ENCODE results near the gene CNOT6. TPM values are rescaled to one million over a fixed set of nuclear protein-coding genes. Genes with fewer than 3 reads are reported as not detected.

CNOT6 gene
- total RNA-seq, 1 experiment from 2014 or later: 32.8 TPM

- Histone ChIP-seq H3K27me3 (ENCODE audit: control insufficient read depth, insufficient read depth, low read length) (no peaks in the 10 kb centered on the region), H3K4me3 (ENCODE audit: low read depth in 2 of 2, low read length in 2 of 2) (no peak overlapping the region), H3K36me3 (ENCODE audit: control insufficient read depth, insufficient read depth, low read length) (no peaks in the 10 kb centered on the region), H3K4me1 (ENCODE audit: control insufficient read depth, insufficient read depth, low read length) (no peaks in the 10 kb centered on the region), H3K27ac (ENCODE audit: low read length) (no peak overlapping the region), H3K9me3 (ENCODE audit: control insufficient read depth, insufficient read depth, low read depth, low read length) (no peaks in the 10 kb centered on the region)
- BruUV-seq (replicated peaks): no TSS peak
- intact Hi-C loops (cut with micrococcal nuclease; ENCODE audit: unreplicated experiment) (no loop called here), in situ Hi-C loops (cut with HindIII; ENCODE audit: low pct_unique_long_range_greater_than_20kb, low sequenced_read_pairs) (no loop called here)
- ChIA-PET POLR2A (no interaction called here), CTCF (no interaction called here)
- TF ChIP-seq SIN3A (IDR thresholded peaks at IDR 0.05; ENCODE audit: borderline replicate concordance, insufficient read depth, low read depth, low read length) (no peak), TCF7L2 (IDR thresholded peaks at IDR 0.05; ENCODE audit: low read depth, low read length) (no peak), POLR2AphosphoS5 (IDR thresholded peaks at IDR 0.05; ENCODE audit: low read depth, low read length) (no peak), REST (IDR thresholded peaks at IDR 0.05; ENCODE audit: insufficient read depth in 1 of 2, low read depth in 2 of 2, low read length in 1 of 2) (no peak)
- TF ChIP-seq, protein P1, sequence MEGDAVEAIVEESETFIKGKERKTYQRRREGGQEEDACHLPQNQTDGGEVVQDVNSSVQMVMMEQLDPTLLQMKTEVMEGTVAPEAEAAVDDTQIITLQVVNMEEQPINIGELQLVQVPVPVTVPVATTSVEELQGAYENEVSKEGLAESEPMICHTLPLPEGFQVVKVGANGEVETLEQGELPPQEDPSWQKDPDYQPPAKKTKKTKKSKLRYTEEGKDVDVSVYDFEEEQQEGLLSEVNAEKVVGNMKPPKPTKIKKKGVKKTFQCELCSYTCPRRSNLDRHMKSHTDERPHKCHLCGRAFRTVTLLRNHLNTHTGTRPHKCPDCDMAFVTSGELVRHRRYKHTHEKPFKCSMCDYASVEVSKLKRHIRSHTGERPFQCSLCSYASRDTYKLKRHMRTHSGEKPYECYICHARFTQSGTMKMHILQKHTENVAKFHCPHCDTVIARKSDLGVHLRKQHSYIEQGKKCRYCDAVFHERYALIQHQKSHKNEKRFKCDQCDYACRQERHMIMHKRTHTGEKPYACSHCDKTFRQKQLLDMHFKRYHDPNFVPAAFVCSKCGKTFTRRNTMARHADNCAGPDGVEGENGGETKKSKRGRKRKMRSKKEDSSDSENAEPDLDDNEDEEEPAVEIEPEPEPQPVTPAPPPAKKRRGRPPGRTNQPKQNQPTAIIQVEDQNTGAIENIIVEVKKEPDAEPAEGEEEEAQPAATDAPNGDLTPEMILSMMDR (IDR thresholded peaks at IDR 0.05): no peak
- no peak for DNase-seq (ENCODE audit: low read depth, low spot score)
- ATAC-seq: no peak
Observed at GRCh38 chr5:180467989-180468731, 26.0 kb upstream of the CNOT6 start.

DNA sequence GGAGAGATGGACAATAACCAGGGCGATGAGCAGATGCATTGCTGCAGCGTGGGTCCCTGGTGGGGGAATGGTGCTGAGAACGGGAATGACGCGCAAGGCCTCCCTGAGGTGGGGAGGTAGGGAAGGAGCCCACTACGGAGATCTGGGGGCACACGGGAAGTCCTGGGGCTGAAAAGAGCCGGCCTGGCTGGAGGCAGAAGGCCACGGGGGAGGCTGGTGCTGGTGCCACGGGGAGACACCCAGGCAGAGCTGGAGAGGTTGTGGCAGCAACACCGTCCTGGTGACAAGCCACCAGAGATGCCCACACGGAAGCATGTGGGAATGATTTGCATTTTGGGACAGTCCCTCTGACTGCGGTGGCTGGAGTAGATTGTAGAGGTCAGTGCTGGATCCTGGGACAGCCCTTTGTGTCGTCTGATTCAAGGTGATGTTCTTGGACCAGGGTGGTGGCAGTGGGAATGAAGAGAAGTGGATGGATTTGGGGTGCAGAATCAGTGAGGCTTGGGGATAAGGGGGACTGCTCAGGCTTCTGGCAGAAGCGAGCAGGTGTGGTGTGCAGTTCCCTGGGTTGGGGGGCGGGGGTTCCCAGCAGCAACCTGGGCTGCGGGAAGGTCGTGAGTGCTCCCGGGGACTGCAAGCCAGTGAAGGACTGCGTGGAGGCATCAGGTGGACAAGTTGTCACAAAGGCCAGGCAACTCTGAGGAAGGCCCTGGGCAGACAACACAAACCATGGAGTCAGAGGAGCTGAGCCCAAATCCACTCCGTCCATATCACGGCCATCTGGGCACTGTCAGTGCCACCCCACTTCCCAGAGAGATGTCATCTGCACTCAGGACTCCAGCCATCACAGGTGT, 25.2 kb upstream of the CNOT6 start:
- intact Hi-C loops (cut with micrococcal nuclease; ENCODE audit: unreplicated experiment): no loop called here
- H3K4me3 ChIP-seq (ENCODE audit: low read depth in 2 of 2, low read length in 2 of 2): no peak overlapping the region
- in situ Hi-C loops (cut with HindIII; ENCODE audit: low pct_unique_long_range_greater_than_20kb, low sequenced_read_pairs): no loop called here
- no peaks in the 10 kb centered on the region for H3K36me3 ChIP-seq (ENCODE audit: control insufficient read depth, insufficient read depth, low read length)
- DNase-seq (ENCODE audit: low read depth, low spot score) (no peak), ATAC-seq (no peak)
- ChIA-PET POLR2A (no interaction called here), CTCF (interaction anchor here (0.5 kb wide), 1 partner anchor 15 kb away, joined by 4 read pairs; no protein-coding TSS in a partner anchor)
- H3K9me3 ChIP-seq (ENCODE audit: control insufficient read depth, insufficient read depth, low read depth, low read length): no peaks in the 10 kb centered on the region
- TF ChIP-seq TCF7L2 (IDR thresholded peaks at IDR 0.05; ENCODE audit: low read depth, low read length) (no peak), SIN3A (IDR thresholded peaks at IDR 0.05; ENCODE audit: borderline replicate concordance, insufficient read depth, low read depth, low read length) (no peak), POLR2AphosphoS5 (IDR thresholded peaks at IDR 0.05; ENCODE audit: low read depth, low read length) (no peak), REST (IDR thresholded peaks at IDR 0.05; ENCODE audit: insufficient read depth in 1 of 2, low read depth in 2 of 2, low read length in 1 of 2) (no peak)
- TF ChIP-seq, protein P1 (IDR thresholded peaks at IDR 0.05): no peak
- H3K27me3 ChIP-seq (ENCODE audit: control insufficient read depth, insufficient read depth, low read length): no peaks in the 10 kb centered on the region
- no TSS peak for BruUV-seq (replicated peaks)
- no peak overlapping the region for H3K27ac ChIP-seq (ENCODE audit: low read length)
- no peaks in the 10 kb centered on the region for H3K4me1 ChIP-seq (ENCODE audit: control insufficient read depth, insufficient read depth, low read length)
